PC-3 (cell line): ENCODE results near the gene SLC13A1.

Experiments used
- EZH2 ChIP-seq: fragments of 300-600 bp; sonication (generic); IDR thresholded peaks from one replicate; pipeline ENCODE4 v1.6.1; 2017; ENCODE audit warnings: antibody characterized with exemption, mild to moderate bottlenecking, low read length; ENCODE audit not compliant: unreplicated experiment
- EZH2phosphoT487 ChIP-seq: fragments of 300-600 bp; sonication (generic); IDR thresholded peaks from 2 replicates; pipeline ENCODE4 v1.6.1; 2018; ENCODE audit warnings: mild to moderate bottlenecking, antibody characterized with exemption, low read length, borderline replicate concordance
- TF ChIP-seq, protein P1 (sequence below): fragments of 300-600 bp; sonication (generic); conservative IDR thresholded peaks from 2 replicates; pipeline ENCODE4 v1.5.1; 2017; ENCODE audit warnings: antibody characterized with exemption, low read depth, mild to moderate bottlenecking, low read length

DNA sequence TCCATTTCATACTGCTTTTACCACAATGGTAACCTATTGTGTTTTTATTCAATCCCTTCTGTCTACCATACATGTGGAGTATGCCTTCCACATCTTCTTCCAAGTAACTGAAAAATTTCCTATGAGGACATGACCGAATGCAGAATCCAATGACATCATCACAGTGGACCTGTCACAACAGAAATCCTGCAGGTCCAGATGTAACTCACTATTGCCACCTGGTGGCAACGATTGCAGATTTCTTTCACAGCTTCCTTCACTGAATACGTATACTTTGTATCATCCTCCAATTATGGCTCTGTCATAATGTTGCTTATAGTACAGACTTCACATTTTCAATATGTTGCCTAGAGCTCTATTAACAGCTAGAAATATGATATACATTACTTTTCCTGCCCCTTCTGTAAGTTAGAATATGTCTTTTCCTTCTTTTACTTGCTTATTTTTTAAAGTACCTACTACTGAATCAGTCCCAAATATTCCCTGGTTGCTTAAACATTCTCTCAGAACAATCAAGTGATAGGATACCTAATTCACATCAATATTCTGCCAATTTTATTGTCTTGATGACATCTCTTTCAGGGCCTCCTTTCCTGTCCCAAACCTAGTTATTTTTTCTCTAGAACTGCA is 45.4 kb downstream of the SLC13A1 start:
- TF ChIP-seq, protein P1, sequence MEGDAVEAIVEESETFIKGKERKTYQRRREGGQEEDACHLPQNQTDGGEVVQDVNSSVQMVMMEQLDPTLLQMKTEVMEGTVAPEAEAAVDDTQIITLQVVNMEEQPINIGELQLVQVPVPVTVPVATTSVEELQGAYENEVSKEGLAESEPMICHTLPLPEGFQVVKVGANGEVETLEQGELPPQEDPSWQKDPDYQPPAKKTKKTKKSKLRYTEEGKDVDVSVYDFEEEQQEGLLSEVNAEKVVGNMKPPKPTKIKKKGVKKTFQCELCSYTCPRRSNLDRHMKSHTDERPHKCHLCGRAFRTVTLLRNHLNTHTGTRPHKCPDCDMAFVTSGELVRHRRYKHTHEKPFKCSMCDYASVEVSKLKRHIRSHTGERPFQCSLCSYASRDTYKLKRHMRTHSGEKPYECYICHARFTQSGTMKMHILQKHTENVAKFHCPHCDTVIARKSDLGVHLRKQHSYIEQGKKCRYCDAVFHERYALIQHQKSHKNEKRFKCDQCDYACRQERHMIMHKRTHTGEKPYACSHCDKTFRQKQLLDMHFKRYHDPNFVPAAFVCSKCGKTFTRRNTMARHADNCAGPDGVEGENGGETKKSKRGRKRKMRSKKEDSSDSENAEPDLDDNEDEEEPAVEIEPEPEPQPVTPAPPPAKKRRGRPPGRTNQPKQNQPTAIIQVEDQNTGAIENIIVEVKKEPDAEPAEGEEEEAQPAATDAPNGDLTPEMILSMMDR, result peak; percentile 81
- TF ChIP-seq EZH2 (no peak), EZH2phosphoT487 (no peak)
